Uterus (tissue), 2 donors: ENCODE data around the gene PEX11A.

Experiments
- POLR2A ChIP-seq, 2 donors: fragments of 450-650 bp; IDR thresholded peaks; one replicate each; pipeline ENCODE4 v1.6.1; 2016; ENCODE audit warnings: antibody characterized with exemption in 2 of 2, mild to moderate bottlenecking in 1 of 2, moderate library complexity in 1 of 2
- TF ChIP-seq, protein P1 (sequence below), 4 experiments: fragments of 200-600 bp in 2 of 4; fragments of 450-650 bp in 2 of 4; sonication (generic) in 2 of 4; IDR thresholded peaks; one replicate each; pipeline ENCODE4 v1.5.1; 2016 to 2019; ENCODE audit warnings: antibody characterized with exemption in 4 of 4, mild to moderate bottlenecking in 2 of 4, moderate library complexity in 1 of 4

GRCh38 chr15:89642106-89642505 lies 48.4 kb downstream of the PEX11A start:
- TF ChIP-seq POLR2A (IDR thresholded peaks at IDR 0.05), result no peak
- TF ChIP-seq, protein P1, sequence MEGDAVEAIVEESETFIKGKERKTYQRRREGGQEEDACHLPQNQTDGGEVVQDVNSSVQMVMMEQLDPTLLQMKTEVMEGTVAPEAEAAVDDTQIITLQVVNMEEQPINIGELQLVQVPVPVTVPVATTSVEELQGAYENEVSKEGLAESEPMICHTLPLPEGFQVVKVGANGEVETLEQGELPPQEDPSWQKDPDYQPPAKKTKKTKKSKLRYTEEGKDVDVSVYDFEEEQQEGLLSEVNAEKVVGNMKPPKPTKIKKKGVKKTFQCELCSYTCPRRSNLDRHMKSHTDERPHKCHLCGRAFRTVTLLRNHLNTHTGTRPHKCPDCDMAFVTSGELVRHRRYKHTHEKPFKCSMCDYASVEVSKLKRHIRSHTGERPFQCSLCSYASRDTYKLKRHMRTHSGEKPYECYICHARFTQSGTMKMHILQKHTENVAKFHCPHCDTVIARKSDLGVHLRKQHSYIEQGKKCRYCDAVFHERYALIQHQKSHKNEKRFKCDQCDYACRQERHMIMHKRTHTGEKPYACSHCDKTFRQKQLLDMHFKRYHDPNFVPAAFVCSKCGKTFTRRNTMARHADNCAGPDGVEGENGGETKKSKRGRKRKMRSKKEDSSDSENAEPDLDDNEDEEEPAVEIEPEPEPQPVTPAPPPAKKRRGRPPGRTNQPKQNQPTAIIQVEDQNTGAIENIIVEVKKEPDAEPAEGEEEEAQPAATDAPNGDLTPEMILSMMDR (IDR thresholded peaks at IDR 0.05), result no peak
